HEK293T (cell line): ENCODE measurements around the gene ZNF516.

ENCODE experiments used
- ARNT ChIP-seq: fragments of 450-650 bp; IDR thresholded peaks from 2 replicates; pipeline ENCODE4 v1.6.1; 2017; ENCODE audit warnings: mild to moderate bottlenecking
- BHLHE40 ChIP-seq: fragments of 450-650 bp; IDR thresholded peaks from 2 replicates; pipeline ENCODE4 v1.6.1; 2016; ENCODE audit warnings: mild to moderate bottlenecking, moderate library complexity, borderline replicate concordance
- CTBP1 ChIP-seq: fragments of 450-650 bp; IDR thresholded peaks from 2 replicates; pipeline ENCODE4 v1.6.1; 2016; ENCODE audit warnings: borderline replicate concordance
- ELF4 ChIP-seq: fragments of 450-650 bp; IDR thresholded peaks from 2 replicates; pipeline ENCODE4 v1.6.1; 2017; ENCODE audit warnings: antibody characterized with exemption
- FOXA1 ChIP-seq: fragments of 450-650 bp; IDR thresholded peaks from 2 replicates; pipeline ENCODE4 v1.6.1; 2016; ENCODE audit warnings: mild to moderate bottlenecking
- FOXK2 ChIP-seq: fragments of 450-650 bp; IDR thresholded peaks from 2 replicates; pipeline ENCODE4 v1.6.1; 2016; ENCODE audit warnings: mild to moderate bottlenecking
- FOXM1 ChIP-seq: fragments of 450-650 bp; IDR thresholded peaks from 2 replicates; pipeline ENCODE4 v1.6.1; 2017; ENCODE audit warnings: mild to moderate bottlenecking, borderline replicate concordance
- HDGF ChIP-seq: fragments of 450-650 bp; IDR thresholded peaks from 2 replicates; pipeline ENCODE4 v1.6.1; 2017; ENCODE audit warnings: antibody characterized with exemption, borderline replicate concordance
- NFRKB ChIP-seq: fragments of 450-650 bp; IDR thresholded peaks from 2 replicates; pipeline ENCODE4 v1.6.1; 2016; ENCODE audit warnings: mild to moderate bottlenecking, moderate library complexity
- SP1 ChIP-seq: fragments of 450-650 bp; IDR thresholded peaks from 2 replicates; pipeline ENCODE4 v1.6.1; 2017
- TARDBP ChIP-seq: fragments of 450-650 bp; IDR thresholded peaks from 2 replicates; pipeline ENCODE4 v1.6.1; 2016

DNA sequence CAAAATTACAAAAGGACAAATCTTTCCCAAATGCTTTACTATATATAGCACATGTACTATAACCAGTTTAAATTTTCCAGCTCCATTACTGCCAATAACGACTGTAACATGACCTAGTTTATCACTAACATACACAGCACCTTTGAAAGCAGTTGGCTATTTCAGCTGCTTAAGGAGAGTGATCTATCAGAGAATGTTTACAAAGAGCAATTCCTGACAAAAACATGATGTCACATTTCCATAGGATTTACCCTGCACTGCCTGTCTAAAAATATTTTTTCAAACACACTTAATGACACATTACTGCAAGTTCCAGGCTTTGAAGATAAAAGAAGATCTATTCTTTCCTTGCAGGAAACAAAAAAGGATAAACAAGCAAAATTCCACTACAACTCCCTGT is 40.6 kb downstream of the ZNF516 start:
- TF ChIP-seq TARDBP: no peak
- no peak for TF ChIP-seq BHLHE40
- TF ChIP-seq SP1: no peak
- no peak for TF ChIP-seq FOXM1
- no peak for TF ChIP-seq ELF4
- no peak for TF ChIP-seq ARNT
- no peak for TF ChIP-seq FOXA1
- TF ChIP-seq HDGF: no peak
- TF ChIP-seq FOXK2: no peak
- no peak for TF ChIP-seq NFRKB
- TF ChIP-seq CTBP1: no peak
